Neuronal stem cell (in vitro differentiated cells): Measurements from ENCODE around the gene SCYL3.

ENCODE experiments used
- DNase-seq: peaks from one replicate; pipeline ENCODE4 v3.0.0-alpha.2; 2013; ENCODE audit warnings: low spot score
- H2AFZ ChIP-seq: one replicate; pipeline ENCODE4 v1.6.1; 2013; ENCODE audit warnings: mild to moderate bottlenecking, low read length, inconsistent platforms
- H2AK5ac ChIP-seq: 2 replicates; pipeline ENCODE4 v1.6.1; 2013; ENCODE audit warnings: low read depth, mild to moderate bottlenecking, inconsistent platforms, low read length, moderate library complexity, mixed read lengths
- H2BK120ac ChIP-seq: 2 replicates; pipeline ENCODE4 v1.6.1; 2013; ENCODE audit warnings: low read depth, mild to moderate bottlenecking, inconsistent platforms, low read length, moderate library complexity, mixed read lengths
- H2BK12ac ChIP-seq: one replicate; pipeline ENCODE4 v1.6.1; 2013; ENCODE audit warnings: low read length, inconsistent platforms
- H2BK15ac ChIP-seq: 2 replicates; pipeline ENCODE4 v1.6.1; 2013; ENCODE audit warnings: mild to moderate bottlenecking, low read length, inconsistent platforms, mixed read lengths
- H2BK5ac ChIP-seq: one replicate; pipeline ENCODE4 v1.6.1; 2013; ENCODE audit warnings: inconsistent platforms, mild to moderate bottlenecking, low read length, moderate library complexity
- H3K14ac ChIP-seq: one replicate; pipeline ENCODE4 v1.6.1; 2013; ENCODE audit warnings: low read length, inconsistent platforms
- H3K18ac ChIP-seq: 2 replicates; pipeline ENCODE4 v1.6.1; 2013; ENCODE audit warnings: low read length, inconsistent platforms
- H3K23ac ChIP-seq: 2 replicates; pipeline ENCODE4 v1.6.1; 2013; ENCODE audit warnings: low read depth, mild to moderate bottlenecking, mixed read lengths, low read length, inconsistent platforms; ENCODE audit not compliant: poor library complexity
- H3K27ac ChIP-seq: replicated peaks from 3 replicates; pipeline ENCODE4 v1.5.1; 2013; ENCODE audit warnings: low read length, inconsistent platforms
- H3K27me3 ChIP-seq, 3 experiments: 2 replicates each; pipeline ENCODE4 v1.6.1; 2013; ENCODE audit warnings: low read length in 3 of 3, mild to moderate bottlenecking in 2 of 3, inconsistent platforms in 1 of 3, low read depth in 1 of 3, mixed read lengths in 1 of 3, moderate library complexity in 1 of 3; ENCODE audit not compliant: control insufficient read depth in 3 of 3, insufficient read depth in 3 of 3
- H3K36me3 ChIP-seq, 2 donors: replicated peaks in 1 of 2; 2 replicates each; pipeline ENCODE4 v1.6.1; 2013; ENCODE audit warnings: low read length in 2 of 2; ENCODE audit not compliant: control insufficient read depth in 2 of 2, insufficient read depth in 2 of 2
- H3K4ac ChIP-seq: 2 replicates; pipeline ENCODE4 v1.6.1; 2013; ENCODE audit warnings: inconsistent platforms, mild to moderate bottlenecking, low read length, moderate library complexity
- H3K4me1 ChIP-seq, 2 donors: 1 replicate in 1 of 2; 2 replicates in 1 of 2; pipeline ENCODE4 v1.6.1; 2013; ENCODE audit warnings: low read length in 2 of 2, low read depth in 1 of 2; ENCODE audit not compliant: control insufficient read depth in 2 of 2, insufficient read depth in 1 of 2
- H3K4me2 ChIP-seq: one replicate; pipeline ENCODE4 v1.6.1; 2013; ENCODE audit warnings: mild to moderate bottlenecking, low read length, inconsistent platforms; ENCODE audit not compliant: insufficient read depth, poor library complexity, severe bottlenecking
- H3K4me3 ChIP-seq, 2 donors: 2 replicates each; pipeline ENCODE4 v1.5.1; 2013; ENCODE audit warnings: low read length in 2 of 2, mild to moderate bottlenecking in 2 of 2, inconsistent platforms in 1 of 2, moderate library complexity in 1 of 2
- H3K79me1 ChIP-seq: one replicate; pipeline ENCODE4 v1.6.1; 2013; ENCODE audit warnings: low read depth, mild to moderate bottlenecking, inconsistent platforms, low read length, moderate library complexity
- H3K9ac ChIP-seq: one replicate; pipeline ENCODE4 v1.6.1; 2013; ENCODE audit warnings: mild to moderate bottlenecking, low read depth, low read length, inconsistent platforms; ENCODE audit not compliant: poor library complexity
- H3K9me3 ChIP-seq, 2 donors: replicated peaks in 1 of 2; 2 replicates each; pipeline versions ENCODE3 to v1.6.1; 2013; ENCODE audit warnings: low read length in 2 of 2, mild to moderate bottlenecking in 2 of 2, inconsistent platforms in 1 of 2, low read depth in 1 of 2, mixed read lengths in 1 of 2, moderate library complexity in 1 of 2; ENCODE audit not compliant: control insufficient read depth in 2 of 2, insufficient read depth in 1 of 2
- H4K8ac ChIP-seq: one replicate; pipeline ENCODE4 v1.6.1; 2013; ENCODE audit warnings: low read depth, mild to moderate bottlenecking, inconsistent platforms, low read length, moderate library complexity
- H4K91ac ChIP-seq: one replicate; pipeline ENCODE4 v1.6.1; 2013; ENCODE audit warnings: low read length, low read depth, mild to moderate bottlenecking, inconsistent platforms; ENCODE audit not compliant: poor library complexity
- WGBS, 2 donors: extraction: QIAGEN DNeasy Blood & Tissue Kit; methylation state at CpG; one replicate each; pipeline ENCODE4 v1.1.7; 2013; ENCODE audit warnings: missing lambda C conversion rate in 2 of 2, mixed read lengths in 1 of 2; ENCODE audit not compliant: insufficient read length in 2 of 2, insufficient replicate concordance in 1 of 2; ENCODE audit errors: extremely low coverage in 2 of 2; 5-methylcytosine and 5-hydroxymethylcytosine counted together

Gene SCYL3

DNA sequence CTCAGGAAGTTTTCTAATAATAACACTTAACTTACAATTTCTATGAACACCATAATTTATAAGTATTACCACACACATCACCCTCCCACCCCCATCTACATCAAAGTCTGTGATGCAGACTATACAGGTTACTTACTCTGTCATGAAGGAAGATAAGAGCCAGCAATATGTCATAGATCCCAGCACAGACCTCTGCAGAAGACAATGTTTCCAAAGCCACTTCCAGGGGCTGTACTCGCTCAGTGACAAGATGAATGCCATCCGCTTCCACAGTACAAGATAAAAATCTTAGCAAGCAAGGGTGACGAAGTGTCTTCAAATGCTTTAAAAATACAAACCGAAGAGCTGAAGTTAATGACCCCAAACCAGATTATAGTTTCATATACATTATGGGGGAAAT is 15.2 kb downstream of the SCYL3 start:
- Histone ChIP-seq H2BK15ac (no peak overlapping the region), H2BK12ac (no peak overlapping the region), H3K18ac (no peak overlapping the region), H4K8ac (no peak overlapping the region), H2AFZ (no peak overlapping the region), H3K36me3 (peaks cover 5 to 57% of the 10 kb centered on the region in 2 donors), H3K27me3 (no peaks in the 10 kb centered on the region), H2BK120ac (no peak overlapping the region), H2AK5ac (no peak overlapping the region), H2BK5ac (no peak overlapping the region), H3K23ac (no peak overlapping the region), H3K4ac (no peak overlapping the region), H3K4me2 (no peak overlapping the region), H3K9me3 (no peaks in the 10 kb centered on the region), H3K14ac (no peak overlapping the region), H3K27ac (no peak overlapping the region), H3K4me3 (no peak overlapping the region), H3K4me1 (no peaks in the 10 kb centered on the region), H4K91ac (no peak overlapping the region), H3K9ac (no peak overlapping the region), H3K79me1 (no peaks in the 10 kb centered on the region)
- no CpG with 5 or more reads among the region's 4 CpGs for WGBS, 2 donors
- DNase-seq = no peak

DNA sequence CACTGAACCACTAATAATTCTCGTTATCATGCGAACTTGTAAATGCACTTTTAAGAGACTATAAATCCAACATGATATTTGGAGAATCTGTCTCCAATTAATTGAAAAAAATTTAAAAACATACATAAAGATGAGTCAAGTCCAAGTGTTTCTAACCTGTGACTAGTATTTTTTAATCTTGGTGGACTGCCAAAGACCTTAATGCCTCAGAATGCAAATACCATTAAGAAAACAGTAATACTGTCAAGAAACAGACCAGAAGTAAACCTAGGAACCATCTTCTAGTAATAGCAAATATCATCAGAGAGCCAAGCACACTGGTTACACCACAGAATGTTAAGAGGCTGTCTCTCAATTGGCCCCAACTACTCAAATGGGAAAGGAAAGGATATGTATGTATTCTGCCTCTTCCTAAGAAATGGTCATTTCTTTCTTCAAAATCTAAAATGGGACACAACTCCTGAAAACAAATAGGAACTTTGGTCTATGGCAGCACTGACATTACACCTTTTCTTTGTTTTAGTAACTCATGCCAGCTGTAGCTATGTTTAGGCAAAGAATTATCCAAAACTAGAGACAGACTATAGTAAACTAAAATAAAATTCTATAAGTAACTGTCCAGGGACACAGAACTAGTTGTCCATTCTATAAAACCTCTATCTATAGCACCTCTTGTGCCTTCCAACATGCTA is 15.8 kb downstream of the SCYL3 start:
- no peak for DNase-seq
- Histone ChIP-seq H3K27ac (no peak overlapping the region), H3K4me2 (no peak overlapping the region), H3K4ac (no peak overlapping the region), H4K91ac (no peak overlapping the region), H3K36me3 (peaks cover 7 to 57% of the 10 kb centered on the region in 2 donors), H3K18ac (no peak overlapping the region), H2BK15ac (no peak overlapping the region), H3K4me1 (no peaks in the 10 kb centered on the region), H2BK5ac (no peak overlapping the region), H3K9ac (no peak overlapping the region), H4K8ac (no peak overlapping the region), H3K4me3 (no peak overlapping the region), H2AFZ (no peak overlapping the region), H3K27me3 (no peaks in the 10 kb centered on the region), H3K14ac (no peak overlapping the region), H3K23ac (no peak overlapping the region), H3K79me1 (no peaks in the 10 kb centered on the region), H2BK12ac (no peak overlapping the region), H2BK120ac (no peak overlapping the region), H3K9me3 (peaks cover 0 to 5% of the 10 kb centered on the region in 2 donors), H2AK5ac (no peak overlapping the region)
- WGBS, 2 donors = no CpG with 5 or more reads among the region's 2 CpGs

DNA sequence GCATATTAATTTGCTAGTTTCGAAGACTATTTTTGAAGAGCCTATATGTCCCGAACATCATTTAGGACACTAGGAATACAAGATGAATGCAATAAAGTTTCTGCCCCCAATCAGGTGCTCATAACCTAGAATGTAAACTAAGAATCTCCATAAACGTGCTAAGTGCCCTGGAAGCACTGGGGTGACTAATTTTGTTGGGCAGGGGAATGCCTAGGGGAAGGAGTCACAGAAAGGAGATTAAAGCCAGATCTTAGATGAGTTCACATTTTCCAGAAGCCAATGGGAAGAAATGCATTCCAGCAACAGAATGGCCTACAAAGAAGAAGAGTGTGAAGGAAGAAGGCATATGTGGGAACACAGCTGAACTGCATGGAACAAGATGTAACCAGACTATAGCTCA is 19.5 kb downstream of the SCYL3 start:
- H3K4me2 ChIP-seq = no peak overlapping the region
- H2AK5ac ChIP-seq = no peak overlapping the region
- H3K27me3 ChIP-seq = no peaks in the 10 kb centered on the region
- H3K9ac ChIP-seq = no peak overlapping the region
- H4K91ac ChIP-seq = no peak overlapping the region
- no peaks in the 10 kb centered on the region for H3K4me1 ChIP-seq
- no peak overlapping the region for H3K4ac ChIP-seq
- no peaks in the 10 kb centered on the region for H3K79me1 ChIP-seq
- H2BK120ac ChIP-seq = no peak overlapping the region
- H3K36me3 ChIP-seq = peaks cover 21 to 90% of the 10 kb centered on the region in 2 donors
- no peak for DNase-seq
- H2AFZ ChIP-seq = no peak overlapping the region
- no CpG with 5 or more reads among the region's 3 CpGs for WGBS, 2 donors
- no peak overlapping the region for H2BK5ac ChIP-seq
- H4K8ac ChIP-seq = no peak overlapping the region
- H2BK12ac ChIP-seq = no peak overlapping the region
- H3K9me3 ChIP-seq = peaks cover 2 to 18% of the 10 kb centered on the region in 2 donors
- no peak overlapping the region for H3K23ac ChIP-seq
- no peak overlapping the region for H3K4me3 ChIP-seq
- H3K18ac ChIP-seq = no peak overlapping the region
- no peak overlapping the region for H3K27ac ChIP-seq
- no peak overlapping the region for H3K14ac ChIP-seq
- H2BK15ac ChIP-seq = no peak overlapping the region

DNA sequence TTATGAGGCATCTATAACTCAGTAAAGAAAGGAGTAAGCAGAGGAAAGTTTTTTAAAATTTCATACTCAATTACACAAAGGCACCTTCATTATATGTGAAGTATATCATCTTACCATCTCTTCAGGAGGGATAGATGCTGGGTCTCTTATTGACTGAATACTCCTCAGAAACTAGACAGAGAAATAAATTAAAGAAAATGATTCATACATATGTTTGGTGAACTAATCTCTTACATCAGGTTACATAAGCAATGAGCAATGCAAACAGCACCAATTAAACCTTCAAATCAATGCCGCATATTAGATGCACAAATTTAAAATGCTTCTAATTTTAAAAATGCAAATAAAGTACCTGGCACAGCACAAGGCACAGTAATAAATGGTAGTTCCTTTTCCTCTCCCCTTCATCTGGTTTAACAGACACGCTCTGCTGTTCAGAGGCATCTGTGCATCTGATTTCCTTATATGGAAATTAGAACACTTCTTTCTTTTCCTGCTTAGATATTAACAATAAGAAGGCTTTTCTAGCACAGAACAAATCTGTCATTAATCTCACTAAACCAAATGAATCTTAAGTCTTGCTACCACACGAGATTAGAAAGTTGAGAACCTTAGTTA is 20.0 kb downstream of the SCYL3 start:
- Histone ChIP-seq H3K14ac (no peak overlapping the region), H4K8ac (no peak overlapping the region), H3K27ac (no peak overlapping the region), H3K4ac (no peak overlapping the region), H4K91ac (no peak overlapping the region), H3K4me2 (no peak overlapping the region), H3K4me1 (no peaks in the 10 kb centered on the region), H2BK15ac (no peak overlapping the region), H3K27me3 (no peaks in the 10 kb centered on the region), H3K18ac (no peak overlapping the region), H2AFZ (no peak overlapping the region), H3K9ac (no peak overlapping the region), H2BK5ac (no peak overlapping the region), H3K4me3 (no peak overlapping the region), H3K9me3 (peaks cover 2 to 18% of the 10 kb centered on the region in 2 donors), H3K79me1 (no peaks in the 10 kb centered on the region), H2BK12ac (no peak overlapping the region), H3K23ac (no peak overlapping the region), H2BK120ac (no peak overlapping the region), H2AK5ac (no peak overlapping the region), H3K36me3 (peaks cover 21 to 95% of the 10 kb centered on the region in 2 donors)
- no peak for DNase-seq
- no CpG with 5 or more reads among the region's 3 CpGs for WGBS, 2 donors
